Thoracic aorta (tissue), 2 donors: ENCODE data around the gene PDCD1. TPM values are rescaled to one million over a fixed set of nuclear protein-coding genes. Genes with fewer than 3 reads are reported as not detected.

ENCODE experiments used
- ATAC-seq: fragments of 150-250 bp; one replicate; pipeline ENCODE4 v1.8.0; 2017; ENCODE audit warnings: low read depth; ENCODE audit not compliant: insufficient number of reproducible peaks, low FRiP score
- DNase-seq: peaks from one replicate; pipeline ENCODE4 v3.0.0-alpha.2; 2020; ENCODE audit warnings: low spot score
- H3K27ac ChIP-seq, 2 donors: fragments of 200-600 bp; sonication (generic); 1 replicate in 1 of 2; 2 replicates in 1 of 2; pipeline ENCODE4 v1.5.1; 2016; ENCODE audit warnings: mild to moderate bottlenecking in 2 of 2, moderate library complexity in 2 of 2
- H3K27me3 ChIP-seq: fragments of 200-600 bp; sonication (generic); replicated peaks from 2 replicates; pipeline ENCODE4 v1.6.0; 2016; ENCODE audit warnings: mild to moderate bottlenecking; ENCODE audit not compliant: insufficient read depth
- H3K36me3 ChIP-seq: fragments of 200-600 bp; sonication (generic); one replicate; pipeline ENCODE4 v1.5.1; 2016
- H3K4me1 ChIP-seq, 2 donors: fragments of 200-600 bp; sonication (generic); 1 replicate in 1 of 2; 2 replicates in 1 of 2; pipeline versions ENCODE4 v1.5.1 to v1.6.0; 2016; ENCODE audit warnings: low read depth in 2 of 2, mild to moderate bottlenecking in 1 of 2; ENCODE audit not compliant: control insufficient read depth in 1 of 2
- H3K4me3 ChIP-seq: fragments of 200-600 bp; sonication (generic); 2 replicates; pipeline ENCODE4 v1.5.1; 2016; ENCODE audit warnings: mild to moderate bottlenecking
- H3K9me3 ChIP-seq: fragments of 200-600 bp; sonication (generic); 2 replicates; pipeline ENCODE4 v1.5.1; 2016
- CTCF ChIP-seq: fragments of 200-600 bp; sonication (generic); IDR thresholded peaks from one replicate; pipeline ENCODE4 v1.5.1; 2019; ENCODE audit warnings: antibody characterized with exemption
- total RNA-seq, 2 donors: library from RNA; depleted of rRNA; stranded (reverse); fragments of >200 nt; gene quantifications; one replicate each; pipeline versions ENCODE4 v1.1.0 to v1.2.3, GENCODE V29; 2016

Gene PDCD1
- total RNA-seq, 2 donors from 2014 or later, result 0.68 to 0.92 TPM

- H3K4me3 ChIP-seq, result no peak overlapping the region
- H3K9me3 ChIP-seq, result no peaks in the 10 kb centered on the region
- peaks cover 10% of the 10 kb centered on the region for H3K27me3 ChIP-seq
- no peak for DNase-seq
- no peak for TF ChIP-seq CTCF
- no peaks in the 10 kb centered on the region for H3K36me3 ChIP-seq
- no peaks in the 10 kb centered on the region for H3K4me1 ChIP-seq
- ATAC-seq, result no peak
- no peak overlapping the region for H3K27ac ChIP-seq
These were observed 11.4 kb upstream of the PDCD1 start for GRCh38 chr2:241870081-241870541.

- H3K9me3 ChIP-seq, result no peaks in the 10 kb centered on the region
- no peak for DNase-seq
- ATAC-seq, result no peak
- peaks cover 13% of the 10 kb centered on the region for H3K27me3 ChIP-seq
- no peak within 1 kb of the TSS for H3K27ac ChIP-seq
- H3K4me1 ChIP-seq, result no peaks in the 10 kb centered on the region
- no peaks in the 10 kb centered on the region for H3K36me3 ChIP-seq
- TF ChIP-seq CTCF, result no peak
- H3K4me3 ChIP-seq, result no peak within 1 kb of the TSS
These were observed 10.6 kb upstream of the PDCD1 start, which contains the start of gene RTP5 for GRCh38 chr2:241869087-241869961. TSS of gene RTP5 (plus strand) at chr2:241869729. CDS start at chr2:241869757, 28 bp downstream.

GRCh38 chr2:241868661-241869081 is 10.0 kb upstream of the PDCD1 start:
- Histone ChIP-seq H3K9me3 (no peaks in the 10 kb centered on the region), H3K27ac (no peak overlapping the region), H3K27me3 (peaks cover 13% of the 10 kb centered on the region), H3K4me1 (no peaks in the 10 kb centered on the region), H3K4me3 (no peak overlapping the region), H3K36me3 (no peaks in the 10 kb centered on the region)
- no peak for DNase-seq
- ATAC-seq, result no peak
- no peak for TF ChIP-seq CTCF

- H3K36me3 ChIP-seq, result no peaks in the 10 kb centered on the region
- H3K4me3 ChIP-seq, result no peak overlapping the region
- no peaks in the 10 kb centered on the region for H3K4me1 ChIP-seq
- DNase-seq (no peak), ATAC-seq (no peak)
- peaks cover 13% of the 10 kb centered on the region for H3K27me3 ChIP-seq
- H3K27ac ChIP-seq, result no peak overlapping the region
- H3K9me3 ChIP-seq, result no peaks in the 10 kb centered on the region
- TF ChIP-seq CTCF, result no peak
These were observed 9.2 kb upstream of the PDCD1 start for GRCh38 chr2:241867776-241868420.
